Measurements from ENCODE around the gene ATP1A4. TPM values are rescaled to one million over a fixed set of nuclear protein-coding genes. Genes with fewer than 3 reads are reported as not detected.

Gene ATP1A4
- total and polyA plus RNA-seq, 10 of the 15 experiments (the other 5 are each of a cell fraction or from before 2014, with no cell fraction given): 0.31 to 1.0 (median 0.54) TPM

GRCh38 chr1:160129966-160130365 lies 21.4 kb upstream of the ATP1A4 start (continued):
- no peak for TF ChIP-seq ATF7 (IDR thresholded peaks at IDR 0.05; ENCODE audit: low read depth)
- TF ChIP-seq NFYB (IDR thresholded peaks at IDR 0.05; ENCODE audit: insufficient read depth, low read depth, low read length): no peak
- TF ChIP-seq CBX3 (IDR thresholded peaks at IDR 0.05; ENCODE audit: borderline replicate concordance, low read depth): no peak
- no peak for TF ChIP-seq CHD2 (IDR thresholded peaks at IDR 0.05; ENCODE audit: borderline replicate concordance, low read depth, low read length)
- TF ChIP-seq CBFB (IDR thresholded peaks at IDR 0.05; ENCODE audit: low read depth): no peak
- TF ChIP-seq BCLAF1 (IDR thresholded peaks at IDR 0.05): no peak
- no peak for TF ChIP-seq BACH1 (IDR thresholded peaks at IDR 0.05; ENCODE audit: borderline replicate concordance)

- Histone ChIP-seq H3K27ac (ENCODE audit: control insufficient read depth, insufficient read depth) (no peak overlapping the region), H4K20me1 (ENCODE audit: control insufficient read depth, insufficient read depth) (no peaks in the 10 kb centered on the region), H3K27me3 (replicated peaks in 1 of 2; ENCODE audit: control insufficient read depth in 2 of 2, insufficient read depth in 2 of 2, low read length in 1 of 2) (0 out of 4 replicates have a peak, but pooled peaks cover 1 to 2% of the 10 kb centered on the region in 2 experiments), H3K4me3 (no peak overlapping the region), H3K4me1 (ENCODE audit: control insufficient read depth, insufficient read depth, low read length) (no peaks in the 10 kb centered on the region), H2AFZ (ENCODE audit: control insufficient read depth, low read depth, low read length) (no peak overlapping the region), H3K9me3 (replicated peaks; ENCODE audit: control insufficient read depth, insufficient read depth, low read length) (no peaks in the 10 kb centered on the region), H3K79me2 (ENCODE audit: control insufficient read depth, insufficient read depth, low read length) (no peaks in the 10 kb centered on the region), H3K9ac (ENCODE audit: control insufficient read depth, insufficient read depth, low read length) (no peak overlapping the region), H3K36me3 (ENCODE audit: control insufficient read depth in 2 of 2, insufficient read depth in 2 of 2, low read length in 1 of 2) (no peaks in the 10 kb centered on the region), H3K4me2 (ENCODE audit: control insufficient read depth, insufficient read depth) (no peak overlapping the region)
- ChIA-PET RAD21 (ENCODE audit: unreplicated experiment) (no interaction called here), POLR2A (no interaction called here), CTCF (interaction anchor here (1.4 kb wide), 1 partner anchor 36 kb away, joined by 3 read pairs; no protein-coding TSS in a partner anchor), SMC1A (ENCODE audit: uncharacterized antibody, unreplicated experiment) (no interaction called here)
- intact Hi-C loops (cut with micrococcal nuclease; ENCODE audit: unreplicated experiment): no loop called here
- BruUV-seq (replicated peaks): no TSS peak
- ATAC-seq (no peak), DNase-seq (ENCODE audit: low read depth, low spot score) (no peak), FAIRE-seq (no peak)
- in situ Hi-C loops (cut with MboI): no loop called here
- WGBS (ENCODE audit: insufficient coverage, insufficient replicate concordance, low lambda C conversion rate, missing lambda C conversion rate): 11% methylated on average over 5 of the region's 5 CpGs
- TF ChIP-seq E2F8 (IDR thresholded peaks at IDR 0.05; ENCODE audit: low read depth, partially characterized antibody) (no peak), CBX3 (IDR thresholded peaks at IDR 0.05; ENCODE audit: borderline replicate concordance, low read depth) (no peak), MTA3 (IDR thresholded peaks at IDR 0.05; ENCODE audit: borderline replicate concordance, low read length) (no peak), MEF2B (IDR thresholded peaks at IDR 0.05; ENCODE audit: partially characterized antibody, poor library complexity, severe bottlenecking) (no peak), NFYB (IDR thresholded peaks at IDR 0.05; ENCODE audit: insufficient read depth, low read depth, low read length) (no peak), PKNOX1 (IDR thresholded peaks at IDR 0.05) (no peak), YBX1 (IDR thresholded peaks at IDR 0.05) (no peak), REST (IDR thresholded peaks at IDR 0.05; ENCODE audit: low read depth, low read length) (no peak)
Measured at GRCh38 chr1:160130486-160130885, 20.9 kb upstream of the ATP1A4 start.
